KMS-11 (cell line): Measurements from ENCODE around the gene KLF2.
A peak's percentile ranks its signal among the peaks of the same experiment; 100 is the strongest.

ENCODE experiments used
- H2AFZ ChIP-seq: fragments of 200-600 bp; sonication (generic); 2 replicates; pipeline ENCODE4 v1.6.1; 2016; ENCODE audit warnings: antibody characterized with exemption, mixed run types, low read depth
- H3K27ac ChIP-seq: fragments of 200-600 bp; sonication (generic); 2 replicates; pipeline ENCODE4 v1.6.1; 2016; ENCODE audit warnings: mild to moderate bottlenecking, mixed run types
- H3K27me3 ChIP-seq: fragments of 200-600 bp; sonication (generic); 2 replicates; pipeline ENCODE4 v1.6.1; 2017; ENCODE audit warnings: mild to moderate bottlenecking, low read depth, mixed run types, moderate library complexity; ENCODE audit not compliant: insufficient read depth
- H3K36me3 ChIP-seq: fragments of 200-600 bp; sonication (generic); 2 replicates; pipeline ENCODE4 v1.6.1; 2017; ENCODE audit warnings: mild to moderate bottlenecking, mixed run types; ENCODE audit not compliant: insufficient read depth
- H3K4me1 ChIP-seq: fragments of 200-600 bp; sonication (generic); 2 replicates; pipeline ENCODE4 v1.6.1; 2016; ENCODE audit warnings: mild to moderate bottlenecking, low read depth, mixed run types; ENCODE audit not compliant: poor library complexity, severe bottlenecking
- H3K4me2 ChIP-seq: fragments of 200-600 bp; sonication (generic); 2 replicates; pipeline ENCODE4 v1.7.0; 2016; ENCODE audit warnings: mild to moderate bottlenecking, mixed run types
- H3K4me3 ChIP-seq: fragments of 200-600 bp; sonication (generic); IDR thresholded peaks from 2 replicates; pipeline ENCODE4 v1.6.1; 2017; ENCODE audit warnings: low read depth, low read length, mixed read lengths; ENCODE audit not compliant: insufficient read depth
- H3K79me2 ChIP-seq: fragments of 200-600 bp; sonication (generic); 2 replicates; pipeline ENCODE4 v1.6.1; 2016; ENCODE audit warnings: low read depth, mixed run types; ENCODE audit not compliant: insufficient read depth
- H3K9ac ChIP-seq: fragments of 200-600 bp; sonication (generic); 2 replicates; pipeline ENCODE4 v1.6.1; 2016; ENCODE audit warnings: mild to moderate bottlenecking, mixed run types
- H4K20me1 ChIP-seq: fragments of 200-600 bp; sonication (generic); 2 replicates; pipeline ENCODE4 v1.6.1; 2016; ENCODE audit warnings: mild to moderate bottlenecking, mixed run types; ENCODE audit not compliant: insufficient read depth
- CTCF ChIP-seq: fragments of 200-600 bp; sonication (generic); conservative IDR thresholded peaks from 2 replicates; pipeline ENCODE4 v1.6.1; 2017; ENCODE audit warnings: low read depth, mild to moderate bottlenecking, antibody characterized with exemption, low read length, moderate library complexity, mixed read lengths

The KLF2 gene

DNA sequence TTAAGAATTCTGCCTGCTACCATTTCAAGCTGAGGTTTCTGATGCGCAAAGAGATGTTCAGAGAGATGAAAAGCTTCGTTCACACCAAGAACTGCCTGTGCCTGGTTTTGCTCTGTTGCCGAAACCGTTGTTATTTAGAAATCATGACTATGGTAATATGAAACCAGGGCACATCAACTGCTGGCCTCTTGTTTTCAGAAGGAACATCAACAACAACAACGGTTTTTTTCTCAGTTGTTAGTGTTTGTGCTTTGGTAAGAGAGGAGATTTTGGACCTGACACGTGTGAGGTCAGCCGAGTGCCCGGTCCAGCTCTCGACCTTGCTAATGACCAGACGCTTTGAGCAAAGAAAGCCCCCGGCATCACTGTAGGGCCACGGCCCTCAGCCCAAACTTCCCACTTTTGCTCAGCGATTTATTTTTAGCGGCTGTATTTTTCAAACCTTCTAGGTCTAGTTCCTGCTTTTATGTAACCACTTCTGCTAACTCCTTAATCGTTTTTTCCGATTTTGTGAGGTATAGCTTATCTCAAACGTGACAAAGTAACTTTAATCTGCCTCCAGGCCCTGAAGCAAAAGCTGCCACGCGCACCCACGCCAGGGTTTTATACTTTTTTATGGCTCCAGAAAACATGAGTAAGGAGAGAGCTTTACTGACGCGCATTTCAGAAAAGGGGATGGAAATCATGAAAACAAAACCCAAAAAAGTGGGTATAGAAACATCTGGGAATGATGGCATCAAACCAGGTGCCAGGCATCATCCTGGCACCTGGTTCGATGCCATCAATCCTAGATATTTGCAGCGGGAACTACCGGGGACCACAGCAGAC is 42.0 kb downstream of the KLF2 start:
- Histone ChIP-seq H3K27me3 (no peaks in the 10 kb centered on the region), H2AFZ (no peak overlapping the region; the same call in 1 of the 2 replicates), H3K4me3 (no peak overlapping the region), H3K36me3 (no peaks in the 10 kb centered on the region), H3K79me2 (no peaks in the 10 kb centered on the region), H4K20me1 (no peaks in the 10 kb centered on the region), H3K4me1 (peaks cover 76% of the 10 kb centered on the region), H3K27ac (peak overlapping the region; percentile 96), H3K4me2 (peak overlapping the region; percentile 99), H3K9ac (peak overlapping the region; percentile 69; the same call in 1 of the 2 replicates)
- no peak for TF ChIP-seq CTCF

- no peak overlapping the region for H3K4me3 ChIP-seq
- peak overlapping the region; percentile 96 for H3K27ac ChIP-seq
- no peaks in the 10 kb centered on the region for H3K36me3 ChIP-seq
- no peak overlapping the region for H2AFZ ChIP-seq
- H3K27me3 ChIP-seq, result no peaks in the 10 kb centered on the region
- H3K9ac ChIP-seq, result peak overlapping the region; percentile 69; the same call in 1 of the 2 replicates
- H3K79me2 ChIP-seq, result no peaks in the 10 kb centered on the region
- H3K4me1 ChIP-seq, result peaks cover 82% of the 10 kb centered on the region
- H3K4me2 ChIP-seq, result peak overlapping the region; percentile 99
- no peak for TF ChIP-seq CTCF
- H4K20me1 ChIP-seq, result no peaks in the 10 kb centered on the region
These were observed 42.6 kb downstream of the KLF2 start for GRCh38 chr19:16367261-16367683.

DNA sequence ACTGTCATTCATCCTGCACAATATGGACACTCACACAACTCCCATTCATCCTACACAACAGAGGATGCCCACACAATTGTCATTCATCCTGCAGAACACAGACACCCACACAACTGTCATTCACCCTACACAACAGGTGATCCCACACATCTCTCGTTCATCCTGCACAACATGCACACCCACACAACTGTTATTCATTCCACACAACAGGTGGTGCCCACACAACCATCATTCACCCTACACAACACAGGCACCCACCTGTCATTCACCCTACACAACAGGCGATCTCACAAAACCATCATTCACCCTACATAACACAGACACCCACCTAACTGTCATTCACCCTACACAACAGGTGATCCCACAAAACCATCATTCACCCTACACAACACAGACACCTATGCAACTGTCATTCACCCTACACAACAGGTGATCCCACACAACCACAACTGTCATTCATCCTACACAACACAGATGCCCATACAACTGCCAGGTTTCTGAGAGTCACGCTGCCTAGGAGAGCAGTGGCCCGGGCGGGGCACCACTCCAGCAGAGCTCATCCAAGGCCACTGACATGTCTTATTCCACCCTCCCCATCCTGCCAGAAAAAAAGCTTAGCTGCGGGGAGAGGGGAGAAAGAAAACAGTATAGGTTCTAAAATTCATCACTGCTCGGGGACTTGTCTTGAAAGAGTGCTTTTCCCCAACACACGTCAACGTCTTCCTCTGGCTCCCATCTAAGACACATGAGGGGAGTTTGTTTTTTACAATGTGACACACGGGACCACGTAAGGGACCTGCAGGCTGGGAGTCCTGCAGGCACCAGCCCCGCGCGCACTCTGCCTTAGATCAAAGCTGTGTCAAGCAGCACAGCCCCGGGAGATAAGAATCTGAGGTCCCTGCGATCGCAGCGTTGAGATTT is 44.0 kb downstream of the KLF2 start:
- no peak overlapping the region for H3K27ac ChIP-seq
- no peaks in the 10 kb centered on the region for H4K20me1 ChIP-seq
- H3K4me2 ChIP-seq, result peak overlapping the region; percentile 99; the same call in 1 of the 2 replicates
- TF ChIP-seq CTCF, result no peak
- no peak overlapping the region for H3K9ac ChIP-seq
- no peaks in the 10 kb centered on the region for H3K27me3 ChIP-seq
- peaks cover 96% of the 10 kb centered on the region for H3K4me1 ChIP-seq
- H3K79me2 ChIP-seq, result no peaks in the 10 kb centered on the region
- H3K4me3 ChIP-seq, result no peak overlapping the region
- H2AFZ ChIP-seq, result no peak overlapping the region
- H3K36me3 ChIP-seq, result no peaks in the 10 kb centered on the region

DNA sequence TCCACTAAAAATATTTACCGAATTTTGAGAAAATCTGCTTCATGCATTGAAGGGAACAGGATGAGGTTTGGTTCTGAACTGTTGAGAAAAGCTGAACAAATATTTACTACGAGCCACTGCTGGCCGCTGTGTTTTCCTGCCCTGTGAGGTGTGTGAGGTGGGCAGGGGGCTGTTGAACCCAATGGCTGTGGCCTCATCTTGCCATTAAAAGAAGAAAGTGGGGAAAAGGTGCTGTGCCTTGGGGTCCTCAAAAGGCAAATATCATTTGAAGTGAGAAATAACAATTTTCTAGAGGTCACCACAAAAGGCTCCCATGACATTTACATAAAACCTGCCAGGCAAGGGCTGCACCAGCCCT is 44.7 kb downstream of the KLF2 start:
- H3K4me2 ChIP-seq, result peak overlapping the region; percentile 99; the same call in 1 of the 2 replicates
- no peak overlapping the region for H3K9ac ChIP-seq
- TF ChIP-seq CTCF, result no peak
- no peaks in the 10 kb centered on the region for H3K36me3 ChIP-seq
- no peak overlapping the region for H3K27ac ChIP-seq
- no peaks in the 10 kb centered on the region for H3K27me3 ChIP-seq
- H2AFZ ChIP-seq, result no peak overlapping the region
- H3K4me1 ChIP-seq, result peaks cover 96% of the 10 kb centered on the region
- no peak overlapping the region for H3K4me3 ChIP-seq
- no peaks in the 10 kb centered on the region for H4K20me1 ChIP-seq
- no peaks in the 10 kb centered on the region for H3K79me2 ChIP-seq
